ENCODE results near the gene ACADSB. TPM values are rescaled to one million over a fixed set of nuclear protein-coding genes. Genes with fewer than 3 reads are reported as not detected.
A peak's percentile ranks its signal among the peaks of the same experiment; 100 is the strongest.

Gene ACADSB
- total and polyA plus RNA-seq, 10 donors: 5.1 to 23.9 (median 14.3) TPM

DNA sequence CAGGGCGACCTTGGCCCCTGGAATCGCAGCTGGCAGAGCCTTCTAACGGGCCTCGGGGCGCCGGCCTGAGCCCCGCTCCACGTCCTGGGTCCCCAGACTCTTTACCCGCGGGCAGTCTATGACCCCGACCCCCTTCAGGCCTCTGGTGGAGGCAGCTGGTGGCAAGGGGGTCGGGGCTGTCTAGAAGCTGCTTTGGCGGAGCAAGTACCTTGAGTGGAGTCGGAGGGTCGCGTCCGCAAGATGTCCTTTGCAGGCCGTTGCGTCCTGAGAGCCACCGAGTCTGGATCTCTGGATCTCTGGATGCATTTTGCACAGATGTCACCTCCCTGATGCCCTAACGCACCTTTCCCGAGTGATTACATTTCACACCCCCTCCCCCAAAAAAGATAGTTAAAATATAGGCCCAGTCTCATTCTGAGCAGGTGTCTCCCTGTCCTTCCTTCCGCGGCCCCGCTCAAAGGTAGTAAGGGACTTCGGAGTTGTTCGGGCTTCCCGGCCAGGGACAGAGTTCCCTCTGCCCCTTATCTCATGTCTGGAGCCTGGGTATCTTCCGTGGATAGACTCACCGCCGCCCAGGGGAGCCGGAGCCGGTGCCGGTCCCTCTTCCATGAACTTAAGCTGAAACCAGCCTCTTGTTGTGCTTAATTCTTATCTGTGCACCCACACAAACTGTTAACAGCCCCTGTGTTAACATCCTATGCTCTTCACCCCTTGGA is 457 bp downstream of the ACADSB start:
- Histone ChIP-seq H3K4me3 (peak overlapping the region; percentile 73 to 99 (median 96)), H3K9me3 (no peaks in the 10 kb centered on the region), H3K27me3 (replicated peaks in 1 of 7) (no peaks in the 10 kb centered on the region), H3K27ac (peak overlapping the region; percentile 59 to 98 (median 94)), H3K4me1 (peaks cover 13 to 59% (median 50%) of the 10 kb centered on the region in 6 donors), H3K36me3 (peaks cover 0 to 16% (median 0%) of the 10 kb centered on the region in 6 donors)
- WGBS, 5 donors: 2 to 3% (median 2%) methylated on average over 16 to 34 of the region's 34 CpGs
- TF ChIP-seq POLR2AphosphoS5 (IDR thresholded peaks at IDR 0.05): no peak
- no peak for TF ChIP-seq POLR2A (IDR thresholded peaks at IDR 0.05)
- TF ChIP-seq, protein P1, sequence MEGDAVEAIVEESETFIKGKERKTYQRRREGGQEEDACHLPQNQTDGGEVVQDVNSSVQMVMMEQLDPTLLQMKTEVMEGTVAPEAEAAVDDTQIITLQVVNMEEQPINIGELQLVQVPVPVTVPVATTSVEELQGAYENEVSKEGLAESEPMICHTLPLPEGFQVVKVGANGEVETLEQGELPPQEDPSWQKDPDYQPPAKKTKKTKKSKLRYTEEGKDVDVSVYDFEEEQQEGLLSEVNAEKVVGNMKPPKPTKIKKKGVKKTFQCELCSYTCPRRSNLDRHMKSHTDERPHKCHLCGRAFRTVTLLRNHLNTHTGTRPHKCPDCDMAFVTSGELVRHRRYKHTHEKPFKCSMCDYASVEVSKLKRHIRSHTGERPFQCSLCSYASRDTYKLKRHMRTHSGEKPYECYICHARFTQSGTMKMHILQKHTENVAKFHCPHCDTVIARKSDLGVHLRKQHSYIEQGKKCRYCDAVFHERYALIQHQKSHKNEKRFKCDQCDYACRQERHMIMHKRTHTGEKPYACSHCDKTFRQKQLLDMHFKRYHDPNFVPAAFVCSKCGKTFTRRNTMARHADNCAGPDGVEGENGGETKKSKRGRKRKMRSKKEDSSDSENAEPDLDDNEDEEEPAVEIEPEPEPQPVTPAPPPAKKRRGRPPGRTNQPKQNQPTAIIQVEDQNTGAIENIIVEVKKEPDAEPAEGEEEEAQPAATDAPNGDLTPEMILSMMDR (IDR thresholded peaks at IDR 0.05 in 8 of 11, conservative IDR thresholded peaks at IDR 0.05 in 3 of 11): no peak
- intact Hi-C loops (cut with DNase I; ENCODE audit: low total_unique reads): no loop called here
- peak; percentile 88 for DNase-seq

DNA sequence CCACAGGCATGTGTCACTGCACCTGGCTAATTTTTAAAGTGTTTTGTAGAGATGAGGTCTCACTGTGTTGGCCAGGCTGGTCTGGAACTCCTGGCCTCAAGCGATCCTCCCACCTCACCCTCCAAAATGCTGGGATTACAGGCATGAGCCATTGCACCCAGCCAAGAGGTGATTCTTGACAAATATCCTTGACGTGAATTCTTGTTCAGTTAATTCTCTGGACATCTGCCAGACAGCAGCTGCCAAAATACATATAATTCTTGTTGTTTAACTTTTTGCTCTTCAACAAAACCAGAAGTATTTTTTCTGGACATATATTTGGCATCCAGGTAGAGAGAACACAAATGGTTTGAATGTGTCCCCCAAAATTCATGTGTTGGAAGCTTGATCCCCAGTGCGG is 3.2 kb downstream of the ACADSB start:
- intact Hi-C loops (cut with DNase I; ENCODE audit: low total_unique reads): no loop called here
- 93 to 98% (median 96%) methylated on average over 3 of the region's 3 CpGs for WGBS, 5 donors
- H3K27ac ChIP-seq: no peak overlapping the region
- H3K9me3 ChIP-seq: no peaks in the 10 kb centered on the region
- H3K4me3 ChIP-seq: no peak overlapping the region
- no peaks in the 10 kb centered on the region for H3K27me3 ChIP-seq (replicated peaks in 1 of 7)
- TF ChIP-seq POLR2A (IDR thresholded peaks at IDR 0.05) (no peak), POLR2AphosphoS5 (IDR thresholded peaks at IDR 0.05) (no peak)
- TF ChIP-seq, protein P1 (IDR thresholded peaks at IDR 0.05 in 8 of 11, conservative IDR thresholded peaks at IDR 0.05 in 3 of 11): no peak
- DNase-seq: no peak
- peaks cover 0 to 5% (median 0%) of the 10 kb centered on the region in 6 donors for H3K36me3 ChIP-seq
- H3K4me1 ChIP-seq: peaks cover 12 to 31% (median 23%) of the 10 kb centered on the region in 6 donors

DNA sequence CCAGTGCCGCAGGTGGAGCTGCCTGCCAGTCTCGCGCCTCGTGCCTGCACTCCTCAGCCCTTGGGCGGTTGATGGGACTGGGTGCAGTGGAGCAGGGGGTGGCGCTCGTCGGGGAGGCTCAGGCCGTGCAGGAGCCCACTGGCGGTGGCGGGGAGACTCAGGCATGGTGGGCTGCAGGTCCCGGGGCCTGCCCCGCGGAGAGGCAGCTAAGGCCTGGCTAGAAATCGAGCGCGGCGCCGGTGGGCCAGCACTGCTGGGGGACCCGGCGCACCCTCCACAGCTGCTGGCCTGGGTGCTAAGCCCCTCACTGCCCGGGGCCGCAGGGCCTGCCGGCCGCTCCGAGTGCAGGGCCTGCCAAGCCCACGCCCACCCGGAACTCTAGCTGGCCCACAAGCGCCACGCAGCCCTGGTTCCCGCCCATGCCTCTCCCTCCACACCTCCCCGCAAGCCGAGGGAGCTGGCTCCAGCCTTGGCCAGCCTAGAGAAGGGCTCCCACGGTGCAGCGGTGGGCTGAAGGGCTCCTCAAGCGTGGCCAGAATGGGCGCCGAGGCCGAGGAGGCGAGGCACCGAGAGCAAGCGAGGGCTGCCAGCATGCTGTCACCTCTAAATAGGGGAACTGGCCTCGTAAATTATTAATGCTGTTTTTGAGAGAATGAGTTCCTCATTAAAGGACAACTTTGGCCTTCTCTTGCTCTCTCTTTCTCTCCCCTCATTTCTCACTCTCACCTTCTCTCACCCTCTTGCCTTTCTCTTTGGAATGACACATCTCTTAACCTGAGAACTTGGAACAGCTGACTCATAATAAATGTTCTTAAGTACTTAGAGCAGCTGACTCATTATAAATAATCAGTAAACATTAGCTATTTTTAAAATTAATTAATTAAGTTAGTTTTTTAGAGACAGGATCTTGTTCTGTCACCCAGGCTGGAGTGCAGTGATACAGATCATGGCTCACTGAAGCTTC is 4.9 kb downstream of the ACADSB start:
- H3K9me3 ChIP-seq: no peaks in the 10 kb centered on the region
- H3K27ac ChIP-seq: no peak overlapping the region
- no peak overlapping the region for H3K4me3 ChIP-seq
- DNase-seq: peak; percentile 74
- TF ChIP-seq, protein P1 (IDR thresholded peaks at IDR 0.05 in 8 of 11, conservative IDR thresholded peaks at IDR 0.05 in 3 of 11): no peak
- TF ChIP-seq POLR2A (IDR thresholded peaks at IDR 0.05) (no peak), POLR2AphosphoS5 (IDR thresholded peaks at IDR 0.05) (no peak)
- intact Hi-C loops (cut with DNase I; ENCODE audit: low total_unique reads): no loop called here
- 92 to 97% (median 95%) methylated on average over 29 to 43 of the region's 43 CpGs for WGBS, 5 donors
- H3K4me1 ChIP-seq: peaks cover 4 to 21% (median 13%) of the 10 kb centered on the region in 6 donors
- H3K36me3 ChIP-seq: peaks cover 0 to 5% (median 0%) of the 10 kb centered on the region in 6 donors
- no peaks in the 10 kb centered on the region for H3K27me3 ChIP-seq (replicated peaks in 1 of 7)

Measured in spleen (tissue), 11 donors.